Tibial artery (tissue), 4 donors: ENCODE measurements around the gene MSTN.
"Not testable (repeated sequence)": the region's sequence is repeated elsewhere in the genome, so short reads cannot be mapped to it uniquely, and the experiment has no call there.

Source experiments
- DNase-seq, 2 donors: peaks; one replicate each; pipeline ENCODE4 v3.0.0-alpha.2; 2019
- H3K27ac ChIP-seq, 2 donors: fragments of 200-600 bp; sonication (generic) in 1 of 2; 1 replicate in 1 of 2; 2 replicates in 1 of 2; pipeline ENCODE4 v1.5.1; 2018 to 2019; ENCODE audit warnings: mild to moderate bottlenecking in 1 of 2
- H3K27me3 ChIP-seq, 2 donors: fragments of 200-600 bp; sonication (generic) in 1 of 2; one replicate each; pipeline versions ENCODE4 v1.5.1 to v1.6.0; 2016 to 2019
- H3K36me3 ChIP-seq, 3 donors: fragments of 200-600 bp; sonication (generic) in 2 of 3; one replicate each; pipeline ENCODE4 v1.5.1; 2016 to 2019; ENCODE audit warnings: mild to moderate bottlenecking in 2 of 3
- H3K4me1 ChIP-seq, 4 donors: fragments of 200-600 bp; sonication (generic) in 2 of 4; 1 replicate in 3 of 4; 2 replicates in 1 of 4; pipeline ENCODE4 v1.5.1; 2016 to 2019
- H3K4me3 ChIP-seq, 2 donors: fragments of 200-600 bp; sonication (generic) in 1 of 2; 1 replicate in 1 of 2; 2 replicates in 1 of 2; pipeline ENCODE4 v1.5.1; 2018 to 2019; ENCODE audit warnings: mild to moderate bottlenecking in 2 of 2
- H3K9me3 ChIP-seq, 3 donors: fragments of 200-600 bp; sonication (generic) in 1 of 3; one replicate each; pipeline ENCODE4 v1.5.1; 2016 to 2019
- CTCF ChIP-seq, 2 experiments: fragments of 200-600 bp in 1 of 2; fragments of 450-650 bp in 1 of 2; IDR thresholded peaks; one replicate each; pipeline ENCODE4 v1.5.1; 2017 to 2019; ENCODE audit warnings: antibody characterized with exemption in 2 of 2, mild to moderate bottlenecking in 1 of 2, moderate library complexity in 1 of 2
- intact Hi-C: fragments of 100-400 bp; cut with DNase I; formaldehyde crosslinking; loops from one replicate; pipeline ENCODE4 v1.15.0; 2023; ENCODE audit warnings: low total_unique reads

MSTN gene

DNA sequence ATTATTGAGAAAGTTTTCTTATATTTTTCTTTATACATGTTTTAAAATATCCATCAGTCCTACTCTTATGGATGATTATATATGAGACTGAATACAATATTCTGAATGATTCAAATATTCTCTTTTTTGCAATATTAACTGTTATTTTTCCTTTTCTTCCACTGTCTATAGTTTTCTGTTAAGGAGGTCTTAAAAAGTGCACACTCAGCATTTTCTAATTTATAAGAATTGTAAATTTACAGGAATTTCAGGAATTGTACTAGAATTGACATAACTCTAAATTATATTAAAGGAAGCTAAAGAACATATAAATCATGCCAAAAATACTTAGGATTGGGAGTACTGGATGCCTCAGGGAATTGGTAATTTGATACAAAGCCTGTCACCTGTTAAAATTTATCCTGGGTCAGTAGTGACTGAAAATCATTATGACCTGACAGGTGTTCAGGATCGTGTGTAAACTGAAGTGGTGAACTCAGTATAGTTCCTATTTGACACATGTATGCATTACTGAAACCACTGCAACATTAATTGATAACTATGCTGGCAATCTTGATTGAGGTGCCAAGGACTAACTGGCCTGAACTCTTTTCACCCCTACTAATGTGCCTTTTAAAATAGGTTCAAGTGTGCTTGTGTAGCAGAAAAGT, 30.4 kb downstream of the MSTN start:
- H3K4me1 ChIP-seq: no peaks in the 10 kb centered on the region
- no peak overlapping the region for H3K27ac ChIP-seq
- H3K27me3 ChIP-seq: no peaks in the 10 kb centered on the region
- H3K9me3 ChIP-seq: no peaks in the 10 kb centered on the region
- intact Hi-C loops: no loop called here
- no peak for DNase-seq
- no peak overlapping the region for H3K4me3 ChIP-seq
- TF ChIP-seq CTCF (IDR thresholded peaks at IDR 0.05): no peak
- no peaks in the 10 kb centered on the region for H3K36me3 ChIP-seq

DNA sequence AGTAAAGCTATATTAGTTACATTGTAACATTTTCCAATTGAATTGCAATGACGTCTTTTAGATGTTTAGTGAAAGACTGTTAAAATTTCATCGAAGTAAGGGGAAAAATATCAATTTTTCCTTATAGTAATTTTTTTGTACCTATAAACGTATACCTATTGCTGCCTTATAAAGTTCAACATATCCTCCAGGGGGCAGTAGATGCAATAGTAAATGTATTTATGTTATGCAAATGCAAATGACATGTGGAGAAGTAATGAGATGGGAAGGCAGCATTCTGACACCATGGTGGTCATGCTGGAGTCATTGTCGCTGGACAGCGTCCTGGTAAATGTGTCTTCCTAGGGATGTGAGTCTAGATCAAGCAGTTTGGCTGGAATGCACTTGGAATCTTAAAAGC, 38.7 kb downstream of the MSTN start:
- H3K9me3 ChIP-seq: no peaks in the 10 kb centered on the region
- TF ChIP-seq CTCF (IDR thresholded peaks at IDR 0.05): peak; percentile 20 to 24
- H3K4me1 ChIP-seq: no peaks in the 10 kb centered on the region
- no peaks in the 10 kb centered on the region for H3K36me3 ChIP-seq
- intact Hi-C loops: no loop called here
- DNase-seq: no peak
- no peaks in the 10 kb centered on the region for H3K27me3 ChIP-seq
- no peak overlapping the region for H3K4me3 ChIP-seq
- no peak overlapping the region for H3K27ac ChIP-seq

DNA sequence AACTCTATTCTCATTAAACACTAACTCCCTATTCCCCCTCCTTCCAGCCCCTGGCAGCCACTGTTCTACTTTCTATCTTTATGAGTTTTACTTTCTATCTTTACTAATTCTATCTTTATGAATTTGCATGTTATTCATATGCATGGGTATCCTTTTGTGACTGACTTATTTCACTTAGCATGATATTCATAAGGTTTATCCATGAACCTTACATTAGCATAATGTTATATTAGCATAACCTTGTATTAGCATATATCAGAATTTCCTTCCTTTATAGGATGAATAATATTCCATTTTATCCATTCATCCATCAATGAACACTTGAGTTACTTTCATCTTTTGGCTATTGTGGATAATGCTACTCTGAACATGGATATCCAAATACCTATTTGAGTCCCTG, 41.8 kb downstream of the MSTN start:
- peaks cover 0 to 11% (median 0%) of the 10 kb centered on the region in 3 donors for H3K9me3 ChIP-seq
- no peak overlapping the region for H3K4me3 ChIP-seq
- H3K4me1 ChIP-seq: no peaks in the 10 kb centered on the region
- H3K27ac ChIP-seq: no peak overlapping the region
- DNase-seq: no peak
- H3K36me3 ChIP-seq: no peaks in the 10 kb centered on the region
- TF ChIP-seq CTCF (IDR thresholded peaks at IDR 0.05): no peak
- intact Hi-C loops: no loop called here
- no peaks in the 10 kb centered on the region for H3K27me3 ChIP-seq

GRCh38 chr2:190017837-190018236, 44.7 kb downstream of the MSTN start:
- Histone ChIP-seq H3K36me3 (no peaks in the 10 kb centered on the region), H3K27ac (no peak overlapping the region), H3K9me3 (peaks cover 0 to 11% (median 0%) of the 10 kb centered on the region in 3 donors), H3K27me3 (no peaks in the 10 kb centered on the region), H3K4me3 (no peak overlapping the region), H3K4me1 (no peaks in the 10 kb centered on the region)
- no peak for TF ChIP-seq CTCF (IDR thresholded peaks at IDR 0.05)
- intact Hi-C loops: no loop called here
- DNase-seq: no peak

DNA sequence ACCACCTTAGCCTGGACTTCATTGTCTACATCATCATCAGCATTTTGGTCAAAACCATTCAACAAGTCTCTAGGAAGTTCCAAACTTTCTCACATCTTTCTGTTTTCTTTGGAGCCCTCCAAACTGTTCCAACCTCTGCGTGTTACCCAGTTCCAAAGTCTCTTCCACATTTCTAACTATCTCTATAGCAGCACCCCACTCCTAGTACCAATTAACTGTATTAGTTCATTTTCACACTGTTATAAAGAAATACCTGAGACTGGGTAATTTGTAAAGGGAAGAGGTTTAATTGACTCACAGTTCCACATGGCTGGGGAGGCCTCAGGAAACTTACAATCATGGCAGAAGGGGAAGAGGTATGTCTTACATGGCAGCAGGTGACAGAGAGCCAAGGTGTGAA, 46.6 kb downstream of the MSTN start:
- H3K4me3 ChIP-seq, intact Hi-C loops, H3K27ac ChIP-seq, H3K4me1 ChIP-seq, H3K36me3 ChIP-seq, H3K27me3 ChIP-seq, DNase-seq: not testable (repeated sequence)
- H3K9me3 ChIP-seq: peaks cover 0 to 20% (median 0%) of the 10 kb centered on the region in 3 donors
